Peyer's patch (tissue), 4 donors: ENCODE data around the gene FNDC11. TPM values are rescaled to one million over a fixed set of nuclear protein-coding genes. Genes with fewer than 3 reads are reported as not detected.

Experiments
- DNase-seq, 3 donors: peaks; one replicate each; pipeline ENCODE4 v3.0.0-alpha.2; 2017 to 2019
- H3K27ac ChIP-seq, 4 donors: fragments of 200-600 bp; sonication (generic); one replicate each; pipeline ENCODE4 v1.5.1; 2016 to 2019
- H3K27me3 ChIP-seq, 2 donors: fragments of 200-600 bp; sonication (generic); one replicate each; pipeline ENCODE4 v1.5.1; 2019
- H3K36me3 ChIP-seq, 3 donors: fragments of 200-600 bp; sonication (generic); one replicate each; pipeline ENCODE4 v1.5.1; 2016 to 2019
- H3K4me1 ChIP-seq, 4 donors: fragments of 200-600 bp; sonication (generic); one replicate each; pipeline ENCODE4 v1.5.1; 2016 to 2019
- H3K4me3 ChIP-seq, 4 donors: fragments of 200-600 bp; sonication (generic); 1 replicate in 3 of 4; 2 replicates in 1 of 4; pipeline ENCODE4 v1.5.1; 2016 to 2019; ENCODE audit warnings: mild to moderate bottlenecking in 1 of 4
- H3K9me3 ChIP-seq, 4 donors: fragments of 200-600 bp; sonication (generic); one replicate each; pipeline ENCODE4 v1.5.1; 2016 to 2019; ENCODE audit warnings: mild to moderate bottlenecking in 1 of 4
- POLR2A ChIP-seq, 2 donors: fragments of 450-650 bp; IDR thresholded peaks; one replicate each; pipeline ENCODE4 v1.5.1; 2017; ENCODE audit warnings: antibody characterized with exemption in 2 of 2, mild to moderate bottlenecking in 2 of 2, moderate library complexity in 2 of 2
- total RNA-seq, 4 donors: library from RNA; depleted of rRNA; stranded (reverse); fragments of >200 nt; gene quantifications; one replicate each; pipeline ENCODE4 v1.1.0, GENCODE V29; 2016
- TF ChIP-seq, protein P1 (sequence below), 6 experiments: fragments of 450-650 bp in 4 of 6; fragments of 200-600 bp in 2 of 6; sonication (generic) in 1 of 6; IDR thresholded peaks; one replicate each; pipeline ENCODE4 v1.5.1; 2017 to 2019; ENCODE audit warnings: antibody characterized with exemption in 6 of 6, mild to moderate bottlenecking in 3 of 6, moderate library complexity in 1 of 6

Gene FNDC11
- total RNA-seq, 4 donors from 2014 or later, result 0.67 TPM; not detected in 3

DNA sequence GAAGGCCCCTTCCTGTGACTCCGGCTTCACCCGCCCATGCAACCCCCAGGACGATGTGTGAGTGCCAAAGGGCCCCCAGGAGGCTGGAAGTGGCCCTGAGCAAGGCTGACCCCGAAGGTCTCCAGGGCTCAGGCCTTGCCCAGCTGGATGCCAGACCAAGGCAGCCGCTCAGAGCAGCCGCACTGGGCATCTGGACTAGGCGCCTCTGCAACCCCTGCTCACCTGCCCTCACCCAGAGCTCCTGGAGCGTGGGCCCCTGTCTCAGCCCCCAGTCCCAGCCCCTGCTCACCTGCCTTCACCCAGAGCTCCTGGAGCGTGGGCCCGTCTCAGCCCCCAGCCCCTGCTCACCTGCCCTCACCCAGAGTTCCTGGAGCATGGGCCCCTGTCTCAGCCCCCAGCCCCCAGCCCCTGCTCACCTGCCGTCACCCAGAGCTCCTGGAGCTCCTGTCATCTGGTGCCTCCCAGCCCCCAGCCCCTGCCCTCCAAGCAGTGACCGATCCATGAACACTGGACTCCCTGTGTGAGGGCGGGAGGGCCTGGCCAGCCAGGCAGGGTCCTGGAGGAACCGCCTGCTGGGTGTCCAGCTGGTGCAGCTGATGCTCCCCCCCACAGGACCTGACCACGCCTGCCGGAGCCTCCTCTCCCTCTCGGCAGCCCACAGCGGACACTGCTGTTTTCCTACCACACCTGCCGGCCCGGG, 7.6 kb upstream of the FNDC11 start:
- Histone ChIP-seq H3K4me1 (peaks cover 0 to 37% (median 11%) of the 10 kb centered on the region in 4 donors), H3K27me3 (peaks cover 0 to 5% of the 10 kb centered on the region in 2 donors), H3K4me3 (no peak overlapping the region), H3K36me3 (no peaks in the 10 kb centered on the region), H3K9me3 (no peaks in the 10 kb centered on the region), H3K27ac (peak overlapping the region in 1 of 4 donors; percentile 38)
- DNase-seq, result no peak
- TF ChIP-seq, protein P1, sequence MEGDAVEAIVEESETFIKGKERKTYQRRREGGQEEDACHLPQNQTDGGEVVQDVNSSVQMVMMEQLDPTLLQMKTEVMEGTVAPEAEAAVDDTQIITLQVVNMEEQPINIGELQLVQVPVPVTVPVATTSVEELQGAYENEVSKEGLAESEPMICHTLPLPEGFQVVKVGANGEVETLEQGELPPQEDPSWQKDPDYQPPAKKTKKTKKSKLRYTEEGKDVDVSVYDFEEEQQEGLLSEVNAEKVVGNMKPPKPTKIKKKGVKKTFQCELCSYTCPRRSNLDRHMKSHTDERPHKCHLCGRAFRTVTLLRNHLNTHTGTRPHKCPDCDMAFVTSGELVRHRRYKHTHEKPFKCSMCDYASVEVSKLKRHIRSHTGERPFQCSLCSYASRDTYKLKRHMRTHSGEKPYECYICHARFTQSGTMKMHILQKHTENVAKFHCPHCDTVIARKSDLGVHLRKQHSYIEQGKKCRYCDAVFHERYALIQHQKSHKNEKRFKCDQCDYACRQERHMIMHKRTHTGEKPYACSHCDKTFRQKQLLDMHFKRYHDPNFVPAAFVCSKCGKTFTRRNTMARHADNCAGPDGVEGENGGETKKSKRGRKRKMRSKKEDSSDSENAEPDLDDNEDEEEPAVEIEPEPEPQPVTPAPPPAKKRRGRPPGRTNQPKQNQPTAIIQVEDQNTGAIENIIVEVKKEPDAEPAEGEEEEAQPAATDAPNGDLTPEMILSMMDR (IDR thresholded peaks at IDR 0.05), result no peak
- no peak for TF ChIP-seq POLR2A (IDR thresholded peaks at IDR 0.05)

DNA sequence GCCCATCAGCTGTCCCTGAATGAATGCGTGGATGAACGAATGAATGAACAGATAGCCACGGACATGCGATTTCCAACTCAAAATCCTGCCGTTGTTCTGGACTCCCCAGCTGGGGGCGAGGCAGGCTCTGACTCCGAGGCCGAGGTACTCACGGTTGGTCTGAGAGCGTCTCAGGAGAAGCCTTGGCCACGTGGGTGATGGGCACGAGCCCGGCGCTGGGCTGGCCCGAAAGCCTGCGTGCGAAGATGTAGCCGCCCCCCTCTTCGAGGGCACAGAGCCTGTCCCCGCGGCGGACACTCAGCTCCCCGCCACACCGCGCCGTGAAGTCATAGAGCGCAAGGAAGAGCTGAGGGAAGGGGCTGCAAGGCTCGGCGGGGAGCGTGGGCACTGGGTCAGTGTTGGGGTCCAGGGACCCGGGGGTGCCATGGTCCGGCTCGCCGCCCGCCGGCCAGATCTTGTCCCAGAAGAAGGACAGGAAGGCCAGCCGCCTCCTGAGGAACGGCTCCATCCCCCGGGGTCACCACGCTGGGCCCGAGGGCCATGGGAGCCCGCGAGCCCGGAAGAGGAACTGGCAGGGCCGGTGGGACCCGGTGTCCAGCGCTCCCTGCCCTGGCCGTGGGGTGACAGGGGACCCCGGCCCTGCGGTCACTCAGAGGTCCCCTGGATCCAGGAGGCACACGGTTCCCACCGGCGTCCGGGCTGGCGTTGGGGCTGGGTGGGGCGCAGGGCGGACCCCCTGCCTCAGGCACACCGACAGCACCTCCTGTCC, 6.8 kb upstream of the FNDC11 start:
- Histone ChIP-seq H3K27ac (no peak overlapping the region), H3K4me1 (peaks cover 0 to 34% (median 11%) of the 10 kb centered on the region in 4 donors), H3K4me3 (no peak overlapping the region), H3K36me3 (no peaks in the 10 kb centered on the region), H3K27me3 (peaks cover 0 to 5% of the 10 kb centered on the region in 2 donors), H3K9me3 (no peaks in the 10 kb centered on the region)
- no peak for DNase-seq
- no peak for TF ChIP-seq POLR2A (IDR thresholded peaks at IDR 0.05)

DNA sequence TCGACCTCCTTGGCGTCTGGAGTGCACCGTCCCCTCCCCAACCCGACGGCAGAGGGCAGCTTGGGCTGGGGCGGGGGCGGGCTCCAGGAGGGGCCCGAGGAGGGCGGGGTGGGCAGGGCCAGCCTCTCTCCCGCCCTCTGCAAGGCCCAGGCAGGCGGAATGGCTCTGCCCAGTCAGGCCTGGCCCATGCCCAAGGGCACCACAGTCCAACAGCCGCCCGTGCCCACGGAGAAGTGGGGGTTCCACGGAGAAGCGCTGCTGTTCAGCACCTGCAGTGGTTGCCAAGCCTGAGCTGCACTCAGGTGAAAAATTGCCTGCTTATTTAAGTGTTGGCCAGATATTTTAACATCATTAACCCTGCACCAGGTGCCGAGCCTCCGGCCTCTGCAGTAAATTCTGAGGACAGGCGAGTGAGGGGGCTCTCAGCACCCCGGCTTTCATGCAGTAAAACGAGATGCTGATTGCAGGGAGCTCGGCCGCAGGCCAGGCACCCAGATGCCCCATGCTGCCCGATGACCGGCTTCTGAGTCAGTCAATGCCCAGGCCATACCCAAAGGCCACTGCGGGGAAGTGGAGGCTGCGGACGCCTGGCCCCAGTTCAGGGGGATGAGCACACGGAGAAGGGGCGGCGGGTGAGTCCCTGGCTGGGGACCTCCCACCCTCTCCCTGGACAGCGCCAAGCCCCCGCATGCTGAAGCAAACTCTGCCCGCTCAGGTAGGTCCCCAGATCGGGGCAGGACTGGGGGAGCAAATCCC, 6.1 kb upstream of the FNDC11 start, which contains the start of gene SRMS:
Gene SRMS (minus strand): TSS at position 25 of the 756 bp plus-strand sequence. CDS start 286 bp downstream, outside the sequence.
- TF ChIP-seq, protein P1 (IDR thresholded peaks at IDR 0.05), result no peak
- no peak for TF ChIP-seq POLR2A (IDR thresholded peaks at IDR 0.05)
- Histone ChIP-seq H3K36me3 (no peaks in the 10 kb centered on the region), H3K27ac (no peak within 1 kb of the TSS), H3K4me1 (peaks cover 0 to 32% (median 11%) of the 10 kb centered on the region in 4 donors), H3K27me3 (peaks cover 0 to 5% of the 10 kb centered on the region in 2 donors), H3K4me3 (no peak within 1 kb of the TSS), H3K9me3 (no peaks in the 10 kb centered on the region)
- DNase-seq, result no peak

DNA sequence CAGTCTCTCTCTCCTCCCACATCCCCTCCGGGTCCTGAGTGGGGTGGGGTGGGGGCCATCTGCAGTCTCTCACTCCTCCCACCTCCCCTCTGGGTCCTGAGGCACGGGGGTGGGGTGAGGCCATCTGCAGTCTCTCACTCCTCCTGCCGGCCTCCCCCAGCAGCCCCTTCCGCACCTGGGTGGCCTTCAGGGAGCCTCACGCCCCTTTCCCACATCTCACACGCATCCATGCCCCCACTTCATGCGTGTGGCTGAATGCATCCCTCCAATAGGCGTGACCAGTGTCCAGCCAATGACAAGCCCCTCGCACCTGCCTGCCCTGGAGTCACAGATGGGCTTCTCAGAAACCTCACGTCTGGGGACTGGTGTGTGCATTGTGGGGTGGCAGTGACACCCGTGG, 5.4 kb upstream of the FNDC11 start:
- Histone ChIP-seq H3K27ac (no peak overlapping the region), H3K36me3 (no peaks in the 10 kb centered on the region), H3K9me3 (no peaks in the 10 kb centered on the region), H3K27me3 (peaks cover 0 to 5% of the 10 kb centered on the region in 2 donors), H3K4me3 (no peak overlapping the region), H3K4me1 (peaks cover 0 to 36% (median 14%) of the 10 kb centered on the region in 4 donors)
- DNase-seq, result no peak
- TF ChIP-seq, protein P1 (IDR thresholded peaks at IDR 0.05), result no peak
- no peak for TF ChIP-seq POLR2A (IDR thresholded peaks at IDR 0.05)

DNA sequence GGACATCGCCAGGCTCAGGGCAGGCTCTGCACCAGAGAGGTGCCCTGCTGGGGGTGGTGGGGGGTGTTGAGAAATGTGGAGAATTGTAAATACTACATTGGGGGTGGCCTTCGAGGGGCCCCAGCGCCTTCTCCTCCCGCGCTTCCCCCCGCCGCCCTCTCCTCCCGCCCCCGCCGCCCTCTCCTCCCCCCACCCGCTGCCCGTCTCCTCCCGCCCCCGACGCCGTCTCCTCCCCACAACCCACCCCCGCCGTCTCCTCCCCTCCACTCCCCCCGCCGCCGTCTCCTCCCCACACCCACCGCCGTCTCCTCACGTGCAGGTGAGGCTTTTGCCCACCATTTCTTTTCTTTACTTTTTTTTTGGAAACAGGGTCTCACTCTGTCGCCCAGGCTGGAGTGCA, 4.9 kb upstream of the FNDC11 start:
- H3K27me3 ChIP-seq, result peaks cover 0 to 5% of the 10 kb centered on the region in 2 donors
- H3K36me3 ChIP-seq, result no peaks in the 10 kb centered on the region
- H3K4me1 ChIP-seq, result peaks cover 0 to 41% (median 18%) of the 10 kb centered on the region in 4 donors
- DNase-seq, result no peak
- TF ChIP-seq, protein P1 (IDR thresholded peaks at IDR 0.05), result no peak
- TF ChIP-seq POLR2A (IDR thresholded peaks at IDR 0.05), result no peak
- no peak overlapping the region for H3K27ac ChIP-seq
- no peaks in the 10 kb centered on the region for H3K9me3 ChIP-seq
- H3K4me3 ChIP-seq, result no peak overlapping the region
